ENCODE results near the gene HBS1L. TPM values are rescaled to one million over a fixed set of nuclear protein-coding genes. Genes with fewer than 3 reads are reported as not detected.

The HBS1L gene
- total RNA-seq, 3 donors from 2014 or later (not counting 1 experiment from before 2014, with no cell fraction given), result 75.3 to 82.2 (median 80.1) TPM

- Mint-ChIP-seq H3K4me1 (peaks cover 24 to 31% of the 10 kb centered on the region in 2 donors), H3K27ac (no peak overlapping the region), H3K9me3 (no peaks in the 10 kb centered on the region), H3K27me3 (ENCODE audit: low read depth in 2 of 2) (no peaks in the 10 kb centered on the region), H3K36me3 (no peaks in the 10 kb centered on the region), H3K4me3 (no peak overlapping the region)
- DNase-seq (no peak), ATAC-seq (no peak)
- H3K36me3 ChIP-seq (ENCODE audit: control insufficient read depth, insufficient read depth, low read length), result no peaks in the 10 kb centered on the region
- 76% methylated on average over 2 of the region's 2 CpGs for whole genome bisulfite sequencing (ENCODE audit: insufficient coverage)
- H3K4me3 ChIP-seq (ENCODE audit: low read length), result no peak overlapping the region
- no peak overlapping the region for H3K27ac ChIP-seq (ENCODE audit: low read length)
- H3K4me1 ChIP-seq (ENCODE audit: control insufficient read depth, insufficient read depth, low read length), result no peaks in the 10 kb centered on the region
- no peaks in the 10 kb centered on the region for H3K9me3 ChIP-seq (ENCODE audit: control insufficient read depth, insufficient read depth, low read length)
- H3K27me3 ChIP-seq (ENCODE audit: control insufficient read depth, insufficient read depth, low read length), result no peaks in the 10 kb centered on the region
- TF ChIP-seq CTCF (IDR thresholded peaks at IDR 0.05), result no peak
- intact Hi-C loops (cut with micrococcal nuclease), result no loop called here
Observed at GRCh38 chr6:135018052-135018451, 36.6 kb downstream of the HBS1L start.

GRCh38 chr6:135014353-135014832 is 40.2 kb downstream of the HBS1L start:
- H3K4me1 Mint-ChIP-seq, result peaks cover 21% of the 10 kb centered on the region in 2 donors
- H3K27ac Mint-ChIP-seq, result peak overlapping the region; percentile 4 to 51
- DNase-seq, result peak in 1 of 2 donors; percentile 59
- no peaks in the 10 kb centered on the region for H3K9me3 ChIP-seq (ENCODE audit: control insufficient read depth, insufficient read depth, low read length)
- H3K27ac ChIP-seq (ENCODE audit: low read length), result no peak overlapping the region
- H3K4me3 ChIP-seq (ENCODE audit: low read length), result no peak overlapping the region
- H3K4me1 ChIP-seq (ENCODE audit: control insufficient read depth, insufficient read depth, low read length), result no peaks in the 10 kb centered on the region
- ATAC-seq, result peak; percentile 38 to 70 (median 51)
- no peaks in the 10 kb centered on the region for H3K9me3 Mint-ChIP-seq
- H3K36me3 Mint-ChIP-seq, result no peaks in the 10 kb centered on the region
- intact Hi-C loops (cut with micrococcal nuclease), result no loop called here
- H3K27me3 Mint-ChIP-seq (ENCODE audit: low read depth in 2 of 2), result no peaks in the 10 kb centered on the region
- H3K27me3 ChIP-seq (ENCODE audit: control insufficient read depth, insufficient read depth, low read length), result no peaks in the 10 kb centered on the region
- no peak for TF ChIP-seq CTCF (IDR thresholded peaks at IDR 0.05)
- whole genome bisulfite sequencing (ENCODE audit: insufficient coverage), result 52% methylated on average over 4 of the region's 4 CpGs
- no peaks in the 10 kb centered on the region for H3K36me3 ChIP-seq (ENCODE audit: control insufficient read depth, insufficient read depth, low read length)
- no peak overlapping the region for H3K4me3 Mint-ChIP-seq

- Mint-ChIP-seq H3K36me3 (no peaks in the 10 kb centered on the region), H3K27me3 (ENCODE audit: low read depth in 2 of 2) (no peaks in the 10 kb centered on the region), H3K4me3 (no peak overlapping the region), H3K27ac (no peak overlapping the region), H3K9me3 (no peaks in the 10 kb centered on the region), H3K4me1 (peaks cover 15 to 21% of the 10 kb centered on the region in 2 donors)
- H3K27me3 ChIP-seq (ENCODE audit: control insufficient read depth, insufficient read depth, low read length), result no peaks in the 10 kb centered on the region
- no peak overlapping the region for H3K27ac ChIP-seq (ENCODE audit: low read length)
- no peaks in the 10 kb centered on the region for H3K9me3 ChIP-seq (ENCODE audit: control insufficient read depth, insufficient read depth, low read length)
- DNase-seq, result no peak
- H3K4me1 ChIP-seq (ENCODE audit: control insufficient read depth, insufficient read depth, low read length), result no peaks in the 10 kb centered on the region
- intact Hi-C loops (cut with micrococcal nuclease), result no loop called here
- H3K36me3 ChIP-seq (ENCODE audit: control insufficient read depth, insufficient read depth, low read length), result no peaks in the 10 kb centered on the region
- H3K4me3 ChIP-seq (ENCODE audit: low read length), result no peak overlapping the region
- no peak for ATAC-seq
- 100% methylated on average over 2 of the region's 3 CpGs for WGBS (ENCODE audit: insufficient coverage)
- no peak for TF ChIP-seq CTCF (IDR thresholded peaks at IDR 0.05)
Observed at GRCh38 chr6:135013211-135013610, 41.4 kb downstream of the HBS1L start.

- no peaks in the 10 kb centered on the region for H3K9me3 Mint-ChIP-seq
- H3K4me1 ChIP-seq (ENCODE audit: control insufficient read depth, insufficient read depth, low read length), result no peaks in the 10 kb centered on the region
- H3K36me3 ChIP-seq (ENCODE audit: control insufficient read depth, insufficient read depth, low read length), result no peaks in the 10 kb centered on the region
- H3K27ac ChIP-seq (ENCODE audit: low read length), result no peak overlapping the region
- H3K27me3 ChIP-seq (ENCODE audit: control insufficient read depth, insufficient read depth, low read length), result no peaks in the 10 kb centered on the region
- H3K4me3 Mint-ChIP-seq, result no peak overlapping the region
- peak overlapping the region in 1 of 2 donors; percentile 10 for H3K27ac Mint-ChIP-seq
- H3K36me3 Mint-ChIP-seq, result no peaks in the 10 kb centered on the region
- no peaks in the 10 kb centered on the region for H3K27me3 Mint-ChIP-seq (ENCODE audit: low read depth in 2 of 2)
- peaks cover 19 to 21% of the 10 kb centered on the region in 2 donors for H3K4me1 Mint-ChIP-seq
- no peak for TF ChIP-seq CTCF (IDR thresholded peaks at IDR 0.05)
- H3K9me3 ChIP-seq (ENCODE audit: control insufficient read depth, insufficient read depth, low read length), result no peaks in the 10 kb centered on the region
- intact Hi-C loops (cut with micrococcal nuclease), result no loop called here
- H3K4me3 ChIP-seq (ENCODE audit: low read length), result no peak overlapping the region
- ATAC-seq, result no peak
- no peak for DNase-seq
Observed at GRCh38 chr6:135012764-135013163, 41.9 kb downstream of the HBS1L start.
